Transverse colon (tissue), 3 donors: ENCODE measurements around the gene LDLRAP1.

Experiments
- EP300 ChIP-seq: sonication (generic); formaldehyde crosslinking; IDR thresholded peaks from one replicate; pipeline ENCODE4 v1.6.1; 2017; ENCODE audit warnings: antibody characterized with exemption, low read depth
- POLR2A ChIP-seq: fragments of 450-650 bp; IDR thresholded peaks from one replicate; pipeline ENCODE4 v1.6.1; 2016; ENCODE audit warnings: antibody characterized with exemption, mild to moderate bottlenecking, moderate library complexity
- TF ChIP-seq, protein P1 (sequence below), 5 experiments: fragments of 200-600 bp in 3 of 5; fragments of 450-650 bp in 2 of 5; sonication (generic) in 3 of 5; IDR thresholded peaks; 1 replicate in 2 of 5; 2 replicates in 3 of 5; pipeline ENCODE4 v1.5.1; 2016 to 2017; ENCODE audit warnings: antibody characterized with exemption in 5 of 5, inconsistent platforms in 3 of 5, mild to moderate bottlenecking in 2 of 5, moderate library complexity in 1 of 5

DNA sequence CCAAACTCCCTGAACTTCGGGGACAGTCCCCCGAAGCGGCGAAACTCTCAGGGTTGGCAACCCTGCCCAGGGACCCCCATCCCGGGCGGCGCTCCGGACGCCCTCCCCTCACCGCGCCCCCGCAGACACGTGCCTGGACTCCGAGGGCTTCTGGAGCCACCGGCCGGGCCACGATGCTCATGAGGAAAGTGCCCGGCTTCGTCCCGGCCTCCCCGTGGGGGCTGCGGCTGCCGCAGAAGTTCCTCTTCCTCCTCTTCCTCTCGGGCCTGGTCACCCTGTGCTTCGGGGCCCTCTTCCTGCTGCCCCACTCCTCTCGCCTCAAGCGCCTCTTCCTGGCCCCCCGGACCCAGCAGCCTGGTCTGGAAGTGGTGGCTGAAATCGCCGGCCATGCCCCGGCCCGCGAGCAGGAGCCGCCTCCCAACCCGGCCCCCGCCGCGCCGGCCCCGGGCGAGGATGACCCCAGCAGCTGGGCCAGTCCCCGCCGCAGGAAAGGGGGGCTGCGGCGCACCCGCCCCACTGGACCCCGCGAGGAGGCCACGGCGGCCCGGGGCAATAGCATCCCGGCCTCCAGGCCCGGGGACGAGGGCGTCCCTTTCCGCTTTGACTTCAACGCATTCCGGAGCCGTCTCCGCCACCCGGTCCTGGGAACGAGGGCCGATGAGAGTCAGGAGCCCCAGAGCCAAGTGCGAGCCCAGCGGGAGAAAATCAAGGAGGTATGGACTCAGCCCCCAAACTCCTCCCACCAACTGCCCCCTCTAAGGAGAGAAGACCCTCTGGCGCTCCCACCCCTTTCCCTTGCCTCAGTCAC, 74.4 kb downstream of the LDLRAP1 start:
- TF ChIP-seq POLR2A = no peak
- TF ChIP-seq, protein P1, sequence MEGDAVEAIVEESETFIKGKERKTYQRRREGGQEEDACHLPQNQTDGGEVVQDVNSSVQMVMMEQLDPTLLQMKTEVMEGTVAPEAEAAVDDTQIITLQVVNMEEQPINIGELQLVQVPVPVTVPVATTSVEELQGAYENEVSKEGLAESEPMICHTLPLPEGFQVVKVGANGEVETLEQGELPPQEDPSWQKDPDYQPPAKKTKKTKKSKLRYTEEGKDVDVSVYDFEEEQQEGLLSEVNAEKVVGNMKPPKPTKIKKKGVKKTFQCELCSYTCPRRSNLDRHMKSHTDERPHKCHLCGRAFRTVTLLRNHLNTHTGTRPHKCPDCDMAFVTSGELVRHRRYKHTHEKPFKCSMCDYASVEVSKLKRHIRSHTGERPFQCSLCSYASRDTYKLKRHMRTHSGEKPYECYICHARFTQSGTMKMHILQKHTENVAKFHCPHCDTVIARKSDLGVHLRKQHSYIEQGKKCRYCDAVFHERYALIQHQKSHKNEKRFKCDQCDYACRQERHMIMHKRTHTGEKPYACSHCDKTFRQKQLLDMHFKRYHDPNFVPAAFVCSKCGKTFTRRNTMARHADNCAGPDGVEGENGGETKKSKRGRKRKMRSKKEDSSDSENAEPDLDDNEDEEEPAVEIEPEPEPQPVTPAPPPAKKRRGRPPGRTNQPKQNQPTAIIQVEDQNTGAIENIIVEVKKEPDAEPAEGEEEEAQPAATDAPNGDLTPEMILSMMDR (IDR thresholded peaks at IDR 0.05) = no peak
- TF ChIP-seq EP300 = no peak
